ENCODE data around the gene TNNI3K. TPM values are rescaled to one million over a fixed set of nuclear protein-coding genes. Genes with fewer than 3 reads are reported as not detected.

The TNNI3K gene
- total and polyA plus RNA-seq, 9 of the 15 experiments (the other 6 are each of a cell fraction or from before 2014, with no cell fraction given) = 0.21 to 0.53 (median 0.32) TPM; not detected in 5

GRCh38 chr1:74280642-74281396 lies 45.6 kb downstream of the TNNI3K start:
- Histone ChIP-seq H3K4me1 (replicated peaks in 1 of 2; ENCODE audit: control insufficient read depth in 2 of 2, insufficient read depth in 2 of 2, low read length in 2 of 2) (no peaks in the 10 kb centered on the region), H3K27ac (ENCODE audit: extremely low read depth, low read depth, low read length) (no peak overlapping the region), H4K20me1 (replicated peaks; ENCODE audit: control insufficient read depth, insufficient read depth, low read length) (no peaks in the 10 kb centered on the region), H3K9me1 (ENCODE audit: control insufficient read depth, insufficient read depth, low read length) (no peaks in the 10 kb centered on the region), H3K36me3 (ENCODE audit: control insufficient read depth, insufficient read depth, low read length) (no peaks in the 10 kb centered on the region), H3K4me3 (no peak overlapping the region), H3K9ac (ENCODE audit: insufficient read depth in 1 of 2, low read depth in 2 of 2, low read length in 2 of 2) (no peak overlapping the region), H2AFZ (ENCODE audit: low read depth, low read length) (no peak overlapping the region), H3K9me3 (replicated peaks; ENCODE audit: control insufficient read depth, insufficient read depth, low read depth, low read length) (no peaks in the 10 kb centered on the region), H3K79me2 (ENCODE audit: control insufficient read depth, insufficient read depth, low read length) (no peaks in the 10 kb centered on the region), H3K27me3 (ENCODE audit: control insufficient read depth in 2 of 2, insufficient read depth in 2 of 2, low read length in 2 of 2) (no peaks in the 10 kb centered on the region), H3K4me2 (ENCODE audit: insufficient read depth, low read length) (no peak overlapping the region)
- no peak for DNase-seq (ENCODE audit: extremely low read depth in 1 of 4, low spot score in 3 of 4)
- no TSS peak for BruUV-seq (replicated peaks)
- WGBS (ENCODE audit: insufficient coverage, low coverage, missing lambda C conversion rate) = 2% methylated on average over 5 of the region's 6 CpGs
- FAIRE-seq = no peak
- POLR2A ChIA-PET = no interaction called here
- no peak for TF ChIP-seq ILK (tag; IDR thresholded peaks at IDR 0.05; ENCODE audit: borderline replicate concordance, low read depth)
- no peak for TF ChIP-seq RFX7 (CRISPR knock-in tag; IDR thresholded peaks at IDR 0.05)
- TF ChIP-seq ZNF232 (CRISPR knock-in tag; IDR thresholded peaks at IDR 0.05) = no peak
- TF ChIP-seq ZNF551 (CRISPR knock-in tag; IDR thresholded peaks at IDR 0.05) = no peak
- no peak for TF ChIP-seq ZNF707 (CRISPR knock-in tag; conservative IDR thresholded peaks at IDR 0.05)
- no peak for TF ChIP-seq SNIP1 (IDR thresholded peaks at IDR 0.05; ENCODE audit: low read depth)
- TF ChIP-seq LEF1 (IDR thresholded peaks at IDR 0.05) = no peak
- TF ChIP-seq SMARCA5 (IDR thresholded peaks at IDR 0.05) = no peak
- intact Hi-C loops (cut with micrococcal nuclease) = no loop called here
- in situ Hi-C loops (cut with MboI) = no loop called here
- no peak for ATAC-seq
- CTCF ChIA-PET (ENCODE audit: low intra/inter-chr PET ratio) = no interaction called here

All from K562 (cell line).